ENCODE measurements around the gene NCCRP1. TPM values are rescaled to one million over a fixed set of nuclear protein-coding genes. Genes with fewer than 3 reads are reported as not detected.
"Not testable (repeated sequence)": the region's sequence is repeated elsewhere in the genome, so short reads cannot be mapped to it uniquely, and the experiment has no call there.

NCCRP1 gene
- total and polyA plus RNA-seq, 2 donors (not counting 1 experiment from before 2014, with no cell fraction given) = not detected

DNA sequence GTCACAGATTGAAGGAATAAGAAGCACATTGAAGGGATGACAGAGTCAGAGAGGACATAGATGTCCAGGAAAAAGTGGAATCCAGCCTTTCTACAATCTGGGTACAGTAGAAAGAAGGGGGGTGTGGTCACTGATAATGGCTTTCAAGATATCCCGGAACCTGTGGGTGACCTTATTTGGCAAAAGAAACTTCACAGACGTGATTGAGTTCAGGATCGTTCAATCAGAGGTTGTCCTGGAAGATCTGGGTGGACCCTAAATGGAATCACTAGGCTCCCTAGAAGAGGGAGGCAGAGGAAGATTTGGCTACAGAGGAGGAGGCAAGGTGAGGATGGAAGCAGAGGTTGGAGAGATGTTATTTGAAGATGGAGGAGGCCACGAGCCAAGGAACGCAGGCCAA, 20.3 kb downstream of the NCCRP1 start:
- no peak overlapping the region for H3K4me2 ChIP-seq (ENCODE audit: extremely low read depth, insufficient read depth, low read length)
- H3K4me3 ChIP-seq (replicated peaks in 1 of 4; ENCODE audit: control extremely low read depth in 1 of 4, insufficient read depth in 1 of 4, low read depth in 3 of 4, low read length in 4 of 4) = no peak overlapping the region
- H3K27ac ChIP-seq (ENCODE audit: insufficient read depth, low read length) = no peak overlapping the region
- no peaks in the 10 kb centered on the region for H3K4me1 ChIP-seq (ENCODE audit: control insufficient read depth, extremely low read depth, insufficient read depth, low read length)
- DNase-seq (ENCODE audit: low read depth in 2 of 2) = no peak
- TF ChIP-seq, protein P1, sequence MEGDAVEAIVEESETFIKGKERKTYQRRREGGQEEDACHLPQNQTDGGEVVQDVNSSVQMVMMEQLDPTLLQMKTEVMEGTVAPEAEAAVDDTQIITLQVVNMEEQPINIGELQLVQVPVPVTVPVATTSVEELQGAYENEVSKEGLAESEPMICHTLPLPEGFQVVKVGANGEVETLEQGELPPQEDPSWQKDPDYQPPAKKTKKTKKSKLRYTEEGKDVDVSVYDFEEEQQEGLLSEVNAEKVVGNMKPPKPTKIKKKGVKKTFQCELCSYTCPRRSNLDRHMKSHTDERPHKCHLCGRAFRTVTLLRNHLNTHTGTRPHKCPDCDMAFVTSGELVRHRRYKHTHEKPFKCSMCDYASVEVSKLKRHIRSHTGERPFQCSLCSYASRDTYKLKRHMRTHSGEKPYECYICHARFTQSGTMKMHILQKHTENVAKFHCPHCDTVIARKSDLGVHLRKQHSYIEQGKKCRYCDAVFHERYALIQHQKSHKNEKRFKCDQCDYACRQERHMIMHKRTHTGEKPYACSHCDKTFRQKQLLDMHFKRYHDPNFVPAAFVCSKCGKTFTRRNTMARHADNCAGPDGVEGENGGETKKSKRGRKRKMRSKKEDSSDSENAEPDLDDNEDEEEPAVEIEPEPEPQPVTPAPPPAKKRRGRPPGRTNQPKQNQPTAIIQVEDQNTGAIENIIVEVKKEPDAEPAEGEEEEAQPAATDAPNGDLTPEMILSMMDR (conservative IDR thresholded peaks at IDR 0.05 in 1 of 2, IDR thresholded peaks at IDR 0.05 in 1 of 2; ENCODE audit: low read depth in 1 of 2, low read length in 2 of 2) = no peak
- no peak for TF ChIP-seq EZH2 (IDR thresholded peaks at IDR 0.05; ENCODE audit: low read length, missing control alignments)
- H3K27me3 ChIP-seq (ENCODE audit: control insufficient read depth, insufficient read depth, low read length) = peaks cover 4% of the 10 kb centered on the region
- no peaks in the 10 kb centered on the region for H3K79me2 ChIP-seq (ENCODE audit: control insufficient read depth, insufficient read depth, low read length)
- H4K20me1 ChIP-seq (ENCODE audit: control insufficient read depth, extremely low read depth, insufficient read depth, low read length) = no peaks in the 10 kb centered on the region
- no peak overlapping the region for H2AFZ ChIP-seq (ENCODE audit: low read length)
- H3K36me3 ChIP-seq (ENCODE audit: control insufficient read depth, insufficient read depth, low read length) = no peaks in the 10 kb centered on the region
- no peaks in the 10 kb centered on the region for H3K9me3 ChIP-seq (ENCODE audit: control insufficient read depth, insufficient read depth, low read depth, low read length)
- no peak overlapping the region for H3K9ac ChIP-seq (ENCODE audit: insufficient read depth, low read length)

DNA sequence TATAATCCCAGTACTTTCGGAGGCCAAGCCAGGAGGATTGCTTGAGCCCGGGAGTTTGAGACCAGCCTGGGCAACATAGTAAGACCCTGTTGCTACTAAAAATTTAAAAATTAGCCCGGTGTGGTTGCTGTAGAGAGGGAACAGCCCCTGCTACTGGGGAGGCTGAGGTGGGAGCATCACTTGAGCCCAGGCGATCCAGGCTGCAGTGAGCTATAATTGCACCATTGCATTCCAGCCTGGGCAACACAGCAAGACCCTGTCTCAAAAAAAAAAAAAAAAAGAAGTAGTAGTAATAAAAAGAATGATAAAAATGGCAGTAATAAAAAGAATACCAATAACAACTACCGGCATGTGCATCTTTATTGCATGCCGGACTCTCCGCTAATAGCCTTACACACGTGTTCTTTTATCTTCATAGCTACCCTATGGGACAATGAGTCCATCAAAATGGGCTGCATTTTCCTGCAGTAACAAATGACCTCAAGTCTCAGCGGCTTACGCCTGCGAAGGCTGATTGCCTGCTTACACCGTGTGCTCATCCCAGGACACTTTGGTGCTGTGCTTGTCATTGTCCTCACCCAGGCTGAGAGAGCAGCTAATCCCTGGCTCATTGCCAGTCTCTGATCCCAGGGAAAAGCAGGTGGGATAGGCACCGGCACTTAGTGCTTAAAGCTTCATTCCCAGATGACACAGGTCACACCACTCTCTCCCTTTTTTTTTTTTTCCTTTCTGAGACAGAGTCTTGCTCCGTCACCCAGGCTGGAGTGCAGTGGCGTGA, 21.7 kb downstream of the NCCRP1 start:
- H3K9ac ChIP-seq (ENCODE audit: insufficient read depth, low read length) = no peak overlapping the region
- no peak overlapping the region for H3K27ac ChIP-seq (ENCODE audit: insufficient read depth, low read length)
- no peaks in the 10 kb centered on the region for H3K36me3 ChIP-seq (ENCODE audit: control insufficient read depth, insufficient read depth, low read length)
- H2AFZ ChIP-seq (ENCODE audit: low read length) = no peak overlapping the region
- no peak for TF ChIP-seq EZH2 (IDR thresholded peaks at IDR 0.05; ENCODE audit: low read length, missing control alignments)
- TF ChIP-seq, protein P1 (conservative IDR thresholded peaks at IDR 0.05 in 1 of 2, IDR thresholded peaks at IDR 0.05 in 1 of 2; ENCODE audit: low read depth in 1 of 2, low read length in 2 of 2) = no peak
- H3K9me3 ChIP-seq (ENCODE audit: control insufficient read depth, insufficient read depth, low read depth, low read length) = no peaks in the 10 kb centered on the region
- H3K4me1 ChIP-seq (ENCODE audit: control insufficient read depth, extremely low read depth, insufficient read depth, low read length) = no peaks in the 10 kb centered on the region
- no peak for DNase-seq (ENCODE audit: low read depth in 2 of 2)
- no peaks in the 10 kb centered on the region for H3K79me2 ChIP-seq (ENCODE audit: control insufficient read depth, insufficient read depth, low read length)
- H3K27me3 ChIP-seq (ENCODE audit: control insufficient read depth, insufficient read depth, low read length) = peaks cover 5% of the 10 kb centered on the region
- H3K4me3 ChIP-seq (replicated peaks in 1 of 4; ENCODE audit: control extremely low read depth in 1 of 4, insufficient read depth in 1 of 4, low read depth in 3 of 4, low read length in 4 of 4) = no peak overlapping the region
- no peak overlapping the region for H3K4me2 ChIP-seq (ENCODE audit: extremely low read depth, insufficient read depth, low read length)
- no peaks in the 10 kb centered on the region for H4K20me1 ChIP-seq (ENCODE audit: control insufficient read depth, extremely low read depth, insufficient read depth, low read length)

DNA sequence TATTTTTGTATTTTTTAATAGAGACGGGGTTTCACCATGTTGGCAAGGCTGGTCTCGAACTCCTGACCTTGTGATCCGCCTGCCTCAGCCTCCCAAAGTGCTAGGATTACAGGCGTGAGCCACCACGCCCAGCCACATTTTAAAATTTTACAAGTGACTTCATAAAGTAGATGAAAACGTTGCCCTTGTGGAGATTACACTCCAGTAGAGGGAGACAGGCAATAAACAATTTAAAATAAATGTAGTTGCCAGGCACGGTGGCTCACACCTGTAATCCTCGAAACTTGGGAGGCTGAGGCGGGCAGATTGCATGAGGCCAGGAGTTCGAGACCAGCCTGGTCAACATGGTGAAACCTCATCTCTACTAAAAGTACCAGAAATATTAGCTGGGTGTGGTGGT, 22.3 kb downstream of the NCCRP1 start:
- H3K27me3 ChIP-seq (ENCODE audit: control insufficient read depth, insufficient read depth, low read length); H3K9me3 ChIP-seq (ENCODE audit: control insufficient read depth, insufficient read depth, low read depth, low read length); H2AFZ ChIP-seq (ENCODE audit: low read length); DNase-seq (ENCODE audit: low read depth in 2 of 2); H3K27ac ChIP-seq (ENCODE audit: insufficient read depth, low read length); H3K4me3 ChIP-seq (replicated peaks in 1 of 4; ENCODE audit: control extremely low read depth in 1 of 4, insufficient read depth in 1 of 4, low read depth in 3 of 4, low read length in 4 of 4); H4K20me1 ChIP-seq (ENCODE audit: control insufficient read depth, extremely low read depth, insufficient read depth, low read length); H3K4me1 ChIP-seq (ENCODE audit: control insufficient read depth, extremely low read depth, insufficient read depth, low read length); H3K9ac ChIP-seq (ENCODE audit: insufficient read depth, low read length); H3K79me2 ChIP-seq (ENCODE audit: control insufficient read depth, insufficient read depth, low read length); H3K36me3 ChIP-seq (ENCODE audit: control insufficient read depth, insufficient read depth, low read length); H3K4me2 ChIP-seq (ENCODE audit: extremely low read depth, insufficient read depth, low read length): not testable (repeated sequence)
